H1 (cell line): Measurements from ENCODE around the gene ECE2. TPM values are rescaled to one million over a fixed set of nuclear protein-coding genes. Genes with fewer than 3 reads are reported as not detected.

Source experiments
- CTCF ChIA-PET: fragments of 300-600 bp; sonication (Branson Sonifier 250); formaldehyde crosslinking; loops from one replicate; lab custom pipeline; 2021; ENCODE audit not compliant: partially characterized antibody; lab: Charles Lee
- POLR2A ChIA-PET: fragments of 300-600 bp; sonication (Branson Sonifier 250); formaldehyde crosslinking; loops from one replicate; lab custom pipeline; 2021; ENCODE audit warnings: inconsistent platforms; ENCODE audit not compliant: partially characterized antibody; lab: Charles Lee
- DNase-seq, 2 experiments: peaks; one replicate each; pipeline versions ENCODE4 v3.0.0 to v3.0.0-alpha.2; 2010 to 2022; ENCODE audit warnings: low spot score in 2 of 2, low read depth in 1 of 2, mixed read lengths in 1 of 2
- FAIRE-seq: peaks from 2 replicates; lab custom pipeline; 2011; peaks lifted over from hg19 to GRCh38; lab: Jason Lieb, UNC
- H2AFZ ChIP-seq: 2 replicates; pipeline ENCODE4 v1.8.1; 2012; ENCODE audit warnings: low read length, inconsistent platforms
- H2AK5ac ChIP-seq: 2 replicates; pipeline ENCODE4 v1.6.1; 2013; ENCODE audit warnings: low read depth, low read length
- H2BK120ac ChIP-seq: replicated peaks from 2 replicates; pipeline ENCODE3; 2013; ENCODE audit warnings: low read depth, low read length, inconsistent platforms
- H2BK12ac ChIP-seq: 2 replicates; pipeline ENCODE4 v1.6.1; 2013; ENCODE audit warnings: low read depth, low read length
- H2BK15ac ChIP-seq: 2 replicates; pipeline ENCODE4 v1.6.1; 2013; ENCODE audit warnings: low read length
- H2BK20ac ChIP-seq: 2 replicates; pipeline ENCODE4 v1.6.1; 2013; ENCODE audit warnings: low read length
- H2BK5ac ChIP-seq: 2 replicates; pipeline ENCODE4 v1.6.1; 2013; ENCODE audit warnings: low read depth, low read length
- H3K14ac ChIP-seq: 2 replicates; pipeline ENCODE4 v1.6.1; 2013; ENCODE audit warnings: inconsistent platforms; ENCODE audit not compliant: insufficient read length
- H3K18ac ChIP-seq: 2 replicates; pipeline ENCODE4 v1.6.1; 2013; ENCODE audit warnings: low read length; ENCODE audit errors: extremely low read depth
- H3K23ac ChIP-seq: 2 replicates; pipeline ENCODE4 v1.6.1; 2013; ENCODE audit warnings: inconsistent platforms; ENCODE audit not compliant: insufficient read length
- H3K23me2 ChIP-seq: 2 replicates; pipeline ENCODE4 v1.6.1; 2013; ENCODE audit warnings: low read depth, low read length
- H3K27ac ChIP-seq: 2 replicates; pipeline ENCODE4 v1.6.1; 2011; ENCODE audit warnings: low read depth, low read length, inconsistent platforms
- H3K27me3 ChIP-seq, 4 experiments: replicated peaks in 1 of 4; 1 replicate in 1 of 4; 2 replicates in 3 of 4; pipeline versions ENCODE4 v1.6.1 to v1.8.1; 2011 to 2013; ENCODE audit warnings: low read length in 3 of 4, mild to moderate bottlenecking in 3 of 4, inconsistent platforms in 2 of 4, mixed read lengths in 2 of 4, moderate library complexity in 1 of 4; ENCODE audit not compliant: control insufficient read depth in 3 of 4, insufficient read depth in 3 of 4; ENCODE audit errors: extremely low read depth in 1 of 4
- H3K36me3 ChIP-seq, 4 experiments: 2 replicates each; pipeline versions ENCODE4 v1.6.1 to v1.8.1; 2011 to 2013; ENCODE audit warnings: mild to moderate bottlenecking in 4 of 4, low read length in 3 of 4, moderate library complexity in 2 of 4, control low read depth in 1 of 4, inconsistent platforms in 1 of 4; ENCODE audit not compliant: insufficient read depth in 4 of 4, control insufficient read depth in 2 of 4
- H3K4ac ChIP-seq: replicated peaks from 2 replicates; pipeline ENCODE3; 2013; ENCODE audit warnings: low read length, low read depth, mixed read lengths, inconsistent platforms; ENCODE audit not compliant: insufficient read length
- H3K4me1 ChIP-seq, 4 experiments: replicated peaks in 1 of 4; 1 replicate in 1 of 4; 2 replicates in 3 of 4; pipeline versions ENCODE4 v1.6.1 to v1.8.1; 2011 to 2013; ENCODE audit warnings: low read length in 3 of 4, inconsistent platforms in 2 of 4, mixed read lengths in 1 of 4; ENCODE audit not compliant: insufficient read depth in 4 of 4, control insufficient read depth in 3 of 4
- H3K4me2 ChIP-seq, 2 experiments: 2 replicates each; pipeline versions ENCODE4 v1.6.1 to v1.8.1; 2011 to 2013; ENCODE audit warnings: low read depth in 2 of 2, low read length in 2 of 2, control low read depth in 1 of 2, inconsistent platforms in 1 of 2, mild to moderate bottlenecking in 1 of 2; ENCODE audit not compliant: insufficient read depth in 1 of 2
- H3K4me3 ChIP-seq, 4 experiments: fragments of 200-600, 300-600 bp in 1 of 4; sonication (generic), shearing (Covaris generic), sonication (Bioruptor Twin) in 1 of 4; 2 replicates each; pipeline versions ENCODE4 v1.5.1 to v1.8.1; 2011 to 2016; ENCODE audit warnings: low read length in 4 of 4, low read depth in 3 of 4, control low read depth in 2 of 4, inconsistent platforms in 2 of 4, mild to moderate bottlenecking in 2 of 4, mixed read lengths in 1 of 4, moderate library complexity in 1 of 4; ENCODE audit not compliant: insufficient read depth in 2 of 4; ENCODE audit errors: extremely low read depth in 1 of 4
- H3K56ac ChIP-seq: replicated peaks from 2 replicates; pipeline ENCODE3; 2013; ENCODE audit warnings: low read depth, mild to moderate bottlenecking, mixed read lengths, low read length, inconsistent platforms; ENCODE audit not compliant: insufficient read length
- H3K79me1 ChIP-seq: 2 replicates; pipeline ENCODE4 v1.6.1; 2013; ENCODE audit warnings: low read depth, low read length, control low read depth
- H3K79me2 ChIP-seq, 2 experiments: 2 replicates each; pipeline versions ENCODE4 v1.6.1 to v1.8.1; 2012 to 2013; ENCODE audit warnings: low read length in 2 of 2, mild to moderate bottlenecking in 2 of 2, inconsistent platforms in 1 of 2; ENCODE audit not compliant: insufficient read depth in 2 of 2, control insufficient read depth in 1 of 2
- H3K9ac ChIP-seq, 4 experiments: replicated peaks in 1 of 4; 1 replicate in 1 of 4; 2 replicates in 3 of 4; pipeline versions ENCODE4 v1.6.1 to v1.8.1; 2011 to 2013; ENCODE audit warnings: low read depth in 3 of 4, low read length in 3 of 4, control low read depth in 2 of 4, mild to moderate bottlenecking in 2 of 4, moderate library complexity in 2 of 4, inconsistent platforms in 1 of 4; ENCODE audit errors: extremely low read depth in 1 of 4
- H3K9me3 ChIP-seq, 2 experiments: 2 replicates each; pipeline versions ENCODE4 v1.6.1 to v1.8.1; 2012 to 2013; ENCODE audit warnings: mild to moderate bottlenecking in 2 of 2, moderate library complexity in 2 of 2, control low read depth in 1 of 2, inconsistent platforms in 1 of 2, low read depth in 1 of 2, low read length in 1 of 2, mixed read lengths in 1 of 2; ENCODE audit not compliant: insufficient read depth in 2 of 2
- H4K20me1 ChIP-seq, 2 experiments: replicated peaks in 1 of 2; 2 replicates each; pipeline versions ENCODE3 to v1.8.1; 2011 to 2013; ENCODE audit warnings: inconsistent platforms in 2 of 2, low read length in 2 of 2, mild to moderate bottlenecking in 1 of 2; ENCODE audit not compliant: insufficient read depth in 2 of 2, control insufficient read depth in 1 of 2
- H4K5ac ChIP-seq: 2 replicates; pipeline ENCODE4 v1.6.1; 2013; ENCODE audit warnings: low read length, low read depth, mixed read lengths, inconsistent platforms; ENCODE audit not compliant: insufficient read length
- H4K8ac ChIP-seq: 2 replicates; pipeline ENCODE4 v1.8.0; 2013; ENCODE audit warnings: mild to moderate bottlenecking, moderate library complexity, low read length, inconsistent platforms; ENCODE audit not compliant: insufficient read depth; ENCODE audit errors: extremely low read depth
- H4K91ac ChIP-seq: replicated peaks from 2 replicates; pipeline ENCODE3; 2013; ENCODE audit warnings: low read length, mixed read lengths, inconsistent platforms; ENCODE audit not compliant: insufficient read length
- CEBPB ChIP-seq: IDR thresholded peaks from 2 replicates; pipeline ENCODE4 v1.6.1; 2012; ENCODE audit warnings: low read depth, low read length
- WGBS, 2 experiments: shearing (Covaris generic) in 1 of 2; methylation state at CpG; one replicate each; pipeline versions ENCODE4 v1.1.6 to v1.1.7; 2013 to 2015; ENCODE audit warnings: low lambda C conversion rate in 2 of 2, mixed read lengths in 2 of 2, inconsistent platforms in 1 of 2, low coverage in 1 of 2, missing lambda C conversion rate in 1 of 2; ENCODE audit not compliant: insufficient replicate concordance in 2 of 2, insufficient coverage in 1 of 2, insufficient read length in 1 of 2; ENCODE audit errors: extremely low coverage in 1 of 2, missing lambda C conversion rate in 1 of 2; 5-methylcytosine and 5-hydroxymethylcytosine counted together
- polyA plus RNA-seq, 7 experiments: library from polyadenylated mRNA; depleted of rRNA in 3 of 7; stranded (reverse) in 5 of 7; unstranded in 2 of 7; fragments of >200 nt in 5 of 7; fragments of 200-250 nt in 2 of 7; gene quantifications; 1 replicate in 5 of 7; 2 replicates in 1 of 7; 4 replicates in 1 of 7; pipeline versions ENCODE4 v1.2.1 to v1.2.3, GENCODE V29; 2011 to 2013; ENCODE audit warnings: missing spikeins in 2 of 7, mixed read lengths in 2 of 7
- total RNA-seq: library from RNA; stranded (reverse); fragmentation: NEBNext Ultra II Directional; extraction: Animal tissue kit (Norgen Biotek cat#: 25700); gene quantifications from 2 replicates; pipeline ENCODE4 v1.2.1, GENCODE V29; 2021

ECE2 gene
- total and polyA plus RNA-seq, 2 of the 8 experiments (the other 6 are each of a cell fraction or from before 2014, with no cell fraction given) = 0.44 to 0.86 TPM

GRCh38 chr3:184291044-184291737 is 15.4 kb downstream of the ECE2 start:
- no peak overlapping the region for H2AK5ac ChIP-seq
- no peak overlapping the region for H3K4ac ChIP-seq
- DNase-seq = no peak
- no peak overlapping the region for H2BK120ac ChIP-seq
- no peak for FAIRE-seq
- no peaks in the 10 kb centered on the region for H3K36me3 ChIP-seq
- H2BK15ac ChIP-seq = no peak overlapping the region
- no peak overlapping the region for H2BK12ac ChIP-seq
- H4K91ac ChIP-seq = peak overlapping the region; percentile 54
- CTCF ChIA-PET = interaction anchor here (0.6 to 8.3 kb wide), 14 partner anchors 8 to 393 kb away, joined by 3 to 52 read pairs (median 4); partner anchors contain the start of genes CAMK2N2, EEF1AKMT4 and VWA5B2
- H3K9me3 ChIP-seq = no peaks in the 10 kb centered on the region
- H3K4me3 ChIP-seq = no peak overlapping the region
- H3K79me1 ChIP-seq = no peaks in the 10 kb centered on the region
- H3K79me2 ChIP-seq = no peaks in the 10 kb centered on the region
- no peak overlapping the region for H2BK20ac ChIP-seq
- TF ChIP-seq CEBPB = no peak
- TF ChIP-seq, all 59 proteins: peak for 0
- Histone ChIP-seq H3K14ac (no peak overlapping the region), H4K5ac (no peak overlapping the region), H4K20me1 (no peaks in the 10 kb centered on the region), H3K27me3 (no peaks in the 10 kb centered on the region), H3K27ac (no peak overlapping the region), H3K56ac (no peak overlapping the region), H3K9ac (no peak overlapping the region), H3K18ac (no peak overlapping the region), H3K23ac (no peak overlapping the region), H3K4me2 (no peak overlapping the region), H3K23me2 (no peaks in the 10 kb centered on the region), H3K4me1 (no peaks in the 10 kb centered on the region), H2AFZ (no peak overlapping the region), H4K8ac (peak overlapping the region; percentile 64; the same call in 1 of the 2 replicates), H2BK5ac (no peak overlapping the region)
- WGBS, 2 experiments = 91% methylated on average over 21 of the region's 22 CpGs; no CpG with 5 or more reads in 1 of the 2 experiments
- POLR2A ChIA-PET = interaction anchor here (0.6 to 1.1 kb wide), 3 partner anchors 35 to 105 kb away, joined by 3 read pairs; partner anchors contain the start of gene ABCF3
